ENCODE data around the gene RASA4B. TPM values are rescaled to one million over a fixed set of nuclear protein-coding genes. Genes with fewer than 3 reads are reported as not detected.
"Not testable (repeated sequence)": the region's sequence is repeated elsewhere in the genome, so short reads cannot be mapped to it uniquely, and the experiment has no call there.

Gene RASA4B
- polyA plus RNA-seq = 1 to 10 TPM; 1.8 to 2.7 (median 2.1) TPM

- H3K36me3 Mint-ChIP-seq; H3K9me3 Mint-ChIP-seq; DNase-seq; H3K4me1 Mint-ChIP-seq; H3K27ac Mint-ChIP-seq; H3K27me3 Mint-ChIP-seq (ENCODE audit: low read depth in 3 of 3): not testable (repeated sequence)
- H3K4me3 Mint-ChIP-seq = peak within 1 kb of the TSS in 4 of 5 donors; percentile 48 to 67 (median 52)
These were observed at the start of gene RASA4B for GRCh38 chr7:102517550-102518147. Gene RASA4B, minus strand, starts transcription at chr7:102517777. Its CDS starts 67 bp downstream, at chr7:102517710.

- H3K27ac Mint-ChIP-seq; H3K36me3 Mint-ChIP-seq; H3K4me3 Mint-ChIP-seq; H3K4me1 Mint-ChIP-seq; DNase-seq; H3K27me3 Mint-ChIP-seq (ENCODE audit: low read depth in 3 of 3); H3K9me3 Mint-ChIP-seq: not testable (repeated sequence)
These were observed 33.3 kb upstream of the RASA4B start, which contains the start of gene SPDYE2 for GRCh38 chr7:102550808-102551422. Gene SPDYE2, plus strand, starts transcription at chr7:102551226. Its CDS starts 2,030 bp downstream, at chr7:102553256.

- not testable (repeated sequence) for H3K4me1 Mint-ChIP-seq
These were observed 28.8 kb upstream of the RASA4B start for GRCh38 chr7:102546353-102546752.

GRCh38 chr7:102545288-102545687 lies 27.7 kb upstream of the RASA4B start:
- not testable (repeated sequence) for H3K27me3 Mint-ChIP-seq (ENCODE audit: low read depth in 3 of 3)

More at GRCh38 chr7:102546353-102546752, 28.8 kb upstream of the RASA4B start:
- H3K9me3 Mint-ChIP-seq; DNase-seq; H3K27me3 Mint-ChIP-seq (ENCODE audit: low read depth in 3 of 3); H3K27ac Mint-ChIP-seq; H3K4me3 Mint-ChIP-seq; H3K36me3 Mint-ChIP-seq: not testable (repeated sequence)

GRCh38 chr7:102544372-102544771 lies 26.8 kb upstream of the RASA4B start:
- not testable (repeated sequence) for H3K9me3 Mint-ChIP-seq; H3K27ac Mint-ChIP-seq; H3K4me1 Mint-ChIP-seq; H3K4me3 Mint-ChIP-seq; DNase-seq; H3K27me3 Mint-ChIP-seq (ENCODE audit: low read depth in 3 of 3); H3K36me3 Mint-ChIP-seq

More at GRCh38 chr7:102545288-102545687, 27.7 kb upstream of the RASA4B start:
- not testable (repeated sequence) for H3K36me3 Mint-ChIP-seq, H3K9me3 Mint-ChIP-seq, H3K4me1 Mint-ChIP-seq, H3K27ac Mint-ChIP-seq, H3K4me3 Mint-ChIP-seq, DNase-seq

- not testable (repeated sequence) for H3K27ac Mint-ChIP-seq; DNase-seq; H3K27me3 Mint-ChIP-seq (ENCODE audit: low read depth in 3 of 3); H3K4me1 Mint-ChIP-seq; H3K9me3 Mint-ChIP-seq; H3K36me3 Mint-ChIP-seq; H3K4me3 Mint-ChIP-seq
These were observed 26.0 kb upstream of the RASA4B start, which contains the start of gene UPK3BL2 for GRCh38 chr7:102543596-102543995. Gene UPK3BL2, minus strand, starts transcription at chr7:102543696. Its CDS starts 60 bp downstream, at chr7:102543636.

- DNase-seq; H3K36me3 Mint-ChIP-seq; H3K4me1 Mint-ChIP-seq; H3K9me3 Mint-ChIP-seq; H3K27me3 Mint-ChIP-seq (ENCODE audit: low read depth in 3 of 3); H3K27ac Mint-ChIP-seq; H3K4me3 Mint-ChIP-seq: not testable (repeated sequence)
These were observed 25.2 kb upstream of the RASA4B start for GRCh38 chr7:102542771-102543170.

- not testable (repeated sequence) for H3K4me3 Mint-ChIP-seq; H3K9me3 Mint-ChIP-seq; DNase-seq; H3K36me3 Mint-ChIP-seq; H3K27ac Mint-ChIP-seq; H3K27me3 Mint-ChIP-seq (ENCODE audit: low read depth in 3 of 3); H3K4me1 Mint-ChIP-seq
These were observed 24.5 kb upstream of the RASA4B start for GRCh38 chr7:102542083-102542482.

GRCh38 chr7:102540604-102541003 lies 23.0 kb upstream of the RASA4B start:
- not testable (repeated sequence) for H3K27me3 Mint-ChIP-seq (ENCODE audit: low read depth in 3 of 3); H3K9me3 Mint-ChIP-seq; H3K4me1 Mint-ChIP-seq; H3K36me3 Mint-ChIP-seq; H3K4me3 Mint-ChIP-seq; DNase-seq; H3K27ac Mint-ChIP-seq

- not testable (repeated sequence) for H3K36me3 Mint-ChIP-seq; H3K27ac Mint-ChIP-seq; H3K4me1 Mint-ChIP-seq; DNase-seq; H3K9me3 Mint-ChIP-seq; H3K27me3 Mint-ChIP-seq (ENCODE audit: low read depth in 3 of 3); H3K4me3 Mint-ChIP-seq
These were observed 17.6 kb upstream of the RASA4B start for GRCh38 chr7:102535062-102535615.

GRCh38 chr7:102532127-102532526 lies 14.6 kb upstream of the RASA4B start:
- H3K4me3 Mint-ChIP-seq; H3K4me1 Mint-ChIP-seq; H3K36me3 Mint-ChIP-seq; H3K27me3 Mint-ChIP-seq (ENCODE audit: low read depth in 3 of 3); H3K9me3 Mint-ChIP-seq; DNase-seq: not testable (repeated sequence)
- peak overlapping the region in 1 of 6 donors; percentile 75 for H3K27ac Mint-ChIP-seq

- H3K4me1 Mint-ChIP-seq; H3K9me3 Mint-ChIP-seq; H3K4me3 Mint-ChIP-seq; H3K27ac Mint-ChIP-seq; H3K27me3 Mint-ChIP-seq (ENCODE audit: low read depth in 3 of 3); DNase-seq; H3K36me3 Mint-ChIP-seq: not testable (repeated sequence)
These were observed 14.0 kb upstream of the RASA4B start for GRCh38 chr7:102531583-102531982.

GRCh38 chr7:102527822-102528793 lies 10.5 kb upstream of the RASA4B start:
- H3K27ac Mint-ChIP-seq; H3K4me1 Mint-ChIP-seq; H3K36me3 Mint-ChIP-seq; H3K9me3 Mint-ChIP-seq; DNase-seq; H3K4me3 Mint-ChIP-seq; H3K27me3 Mint-ChIP-seq (ENCODE audit: low read depth in 3 of 3): not testable (repeated sequence)

GRCh38 chr7:102527182-102527581 lies 9.6 kb upstream of the RASA4B start:
- not testable (repeated sequence) for H3K27ac Mint-ChIP-seq; H3K9me3 Mint-ChIP-seq; DNase-seq; H3K4me1 Mint-ChIP-seq; H3K36me3 Mint-ChIP-seq; H3K4me3 Mint-ChIP-seq; H3K27me3 Mint-ChIP-seq (ENCODE audit: low read depth in 3 of 3)

Data from immature natural killer cell (primary cell).